DMS53 (cell line): ENCODE data around the gene HYKK.
"Not testable (repeated sequence)": the region's sequence is repeated elsewhere in the genome, so short reads cannot be mapped to it uniquely, and the experiment has no call there.

Source experiments
- DNase-seq: peaks from one replicate; lab custom pipeline; 2025; lab: John Stamatoyannopoulos, UW

HYKK gene, protein sequence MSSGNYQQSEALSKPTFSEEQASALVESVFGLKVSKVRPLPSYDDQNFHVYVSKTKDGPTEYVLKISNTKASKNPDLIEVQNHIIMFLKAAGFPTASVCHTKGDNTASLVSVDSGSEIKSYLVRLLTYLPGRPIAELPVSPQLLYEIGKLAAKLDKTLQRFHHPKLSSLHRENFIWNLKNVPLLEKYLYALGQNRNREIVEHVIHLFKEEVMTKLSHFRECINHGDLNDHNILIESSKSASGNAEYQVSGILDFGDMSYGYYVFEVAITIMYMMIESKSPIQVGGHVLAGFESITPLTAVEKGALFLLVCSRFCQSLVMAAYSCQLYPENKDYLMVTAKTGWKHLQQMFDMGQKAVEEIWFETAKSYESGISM

DNA sequence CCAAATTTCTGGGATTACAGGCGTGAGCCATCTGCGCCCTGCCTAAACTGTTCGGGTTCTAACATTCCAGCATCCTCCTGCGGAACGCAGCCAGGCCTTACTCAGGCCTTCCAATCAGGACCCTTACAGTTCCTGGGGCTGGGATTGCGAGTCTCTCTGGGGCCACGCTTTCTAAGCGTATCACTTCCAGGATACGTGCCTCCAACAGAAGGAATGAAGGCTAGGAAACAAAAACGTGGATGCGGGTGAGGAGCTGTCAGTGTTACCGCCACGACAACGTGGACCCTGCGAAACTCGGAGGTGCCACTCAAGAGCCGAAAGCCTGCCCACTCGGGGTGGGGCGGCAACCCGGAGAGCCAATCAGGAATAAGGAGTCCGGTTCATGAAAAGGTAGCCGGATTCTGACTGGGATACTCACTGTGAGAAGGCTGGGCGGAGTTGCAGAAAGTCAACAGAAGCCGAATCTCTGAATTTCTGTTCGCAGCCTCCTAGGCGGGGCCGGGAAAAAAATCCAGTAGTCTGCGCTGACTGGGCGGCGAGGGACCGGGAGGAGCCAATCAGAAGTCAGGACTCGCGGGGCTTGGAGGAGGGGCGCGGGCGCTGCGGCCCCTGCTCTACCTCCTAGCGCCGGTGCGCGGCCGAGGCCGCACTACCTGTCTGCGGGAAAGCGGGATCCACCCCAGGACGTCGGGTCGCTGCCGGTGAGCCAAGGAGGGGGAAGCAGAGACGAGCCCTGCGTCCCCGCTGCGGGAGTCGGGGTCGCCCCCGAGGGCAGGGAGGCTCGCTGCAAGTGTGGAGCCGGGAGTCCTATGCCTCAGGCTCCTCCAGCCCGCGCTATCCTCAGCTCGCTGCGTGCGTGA lies at the start of gene HYKK:
HYKK (plus strand) TSS at position 607 of the 860 bp plus-strand sequence. CDS start 5,512 bp downstream, outside the sequence.
- DNase-seq = peak; percentile 97

- DNase-seq = no peak
Observed at GRCh38 chr15:78460737-78461136, 46.6 kb upstream of the HYKK start.

DNA sequence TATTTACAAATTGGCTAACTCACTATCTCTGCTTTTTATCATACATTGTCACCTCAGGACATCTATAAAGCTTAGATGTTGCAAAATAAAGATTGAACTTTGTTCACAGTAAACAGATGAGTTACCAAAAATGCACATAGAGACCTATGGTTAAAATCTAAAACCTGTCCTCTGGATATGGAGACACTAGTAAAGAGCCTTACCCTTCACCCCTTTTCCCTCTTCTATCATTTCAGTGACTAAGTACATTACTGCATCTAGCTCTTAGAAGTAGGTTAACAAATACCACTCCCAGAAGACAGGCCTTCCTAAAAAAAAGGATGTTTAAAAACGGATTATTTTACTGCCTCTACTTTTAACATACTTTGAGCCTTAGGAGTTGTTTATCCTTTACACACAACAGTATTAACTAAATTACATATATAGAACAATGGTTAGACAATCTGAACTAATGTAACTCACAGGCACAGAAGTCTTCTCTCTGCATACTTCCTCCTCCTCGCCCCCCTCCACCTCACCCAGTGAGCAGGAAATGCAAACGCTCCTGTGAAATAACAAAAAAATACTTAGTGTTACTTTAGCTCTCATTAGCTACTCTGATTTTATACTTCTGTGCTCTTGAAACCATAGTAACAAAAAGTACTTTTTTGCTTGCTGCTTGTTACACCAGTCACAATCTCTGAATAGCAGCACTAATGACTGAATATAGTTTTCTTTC lies 46.0 kb upstream of the HYKK start:
- no peak for DNase-seq

GRCh38 chr15:78469031-78469430 lies 38.3 kb upstream of the HYKK start:
- no peak for DNase-seq

- DNase-seq = no peak
Observed at GRCh38 chr15:78477295-78477694, 30.1 kb upstream of the HYKK start.

GRCh38 chr15:78479650-78480049 lies 27.7 kb upstream of the HYKK start:
- no peak for DNase-seq

DNA sequence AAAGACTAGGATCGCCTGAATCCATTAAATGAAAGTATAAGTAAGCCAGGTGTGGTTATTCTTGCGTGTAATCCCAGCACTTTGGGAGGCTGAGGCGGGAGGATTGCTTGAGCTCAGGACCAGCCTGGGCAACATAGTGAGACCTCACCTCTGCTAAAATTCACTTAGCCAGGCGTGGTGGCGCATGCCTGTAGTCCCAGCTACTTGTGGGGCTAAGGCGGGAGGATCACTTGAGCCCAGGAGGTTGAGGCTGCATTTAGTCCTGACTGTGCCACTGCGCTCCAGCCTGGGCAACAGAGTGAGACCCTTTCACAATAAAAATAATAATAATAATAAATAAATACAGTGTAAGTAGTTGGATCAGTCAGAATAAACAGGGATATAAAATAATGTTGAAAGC lies 25.5 kb upstream of the HYKK start:
- no peak for DNase-seq

DNA sequence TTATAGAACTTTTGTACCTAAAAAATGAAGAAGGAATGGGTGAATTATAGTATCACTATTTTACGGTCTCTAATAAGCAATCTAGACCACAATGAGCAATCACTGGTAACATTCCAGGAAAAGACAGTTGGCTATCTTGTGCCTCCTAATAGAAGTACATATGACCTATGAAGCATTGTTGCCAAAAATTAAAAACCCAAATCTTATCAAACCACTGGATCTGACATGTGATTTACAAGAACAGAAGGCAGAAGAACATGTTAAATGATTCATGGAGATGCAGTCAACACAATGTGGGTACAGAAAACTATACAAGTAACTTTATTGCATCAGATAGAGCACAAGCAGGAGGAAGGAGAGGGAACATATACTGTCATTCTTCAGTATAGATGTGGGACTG lies 14.5 kb upstream of the HYKK start:
- no peak for DNase-seq

DNA sequence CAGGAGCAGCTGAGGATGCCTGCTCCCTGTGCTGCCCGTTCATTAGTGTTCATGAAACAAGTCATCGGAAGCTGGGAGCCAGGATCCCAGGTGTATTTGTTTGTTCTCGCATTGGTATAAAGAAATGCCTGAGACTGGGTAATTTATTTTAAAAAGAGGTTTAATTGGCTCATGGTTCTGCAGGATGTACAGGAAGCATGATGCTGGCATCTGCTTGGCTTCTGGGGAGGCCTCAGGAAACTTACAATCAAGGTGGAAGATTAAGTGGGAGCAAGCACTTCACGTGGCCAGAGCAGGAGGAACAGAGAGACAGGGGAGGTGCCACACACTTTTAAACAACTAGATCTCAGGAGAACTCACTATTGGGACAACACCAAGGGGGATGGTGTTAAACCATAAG lies 5.5 kb upstream of the HYKK start:
- no peak for DNase-seq

- no peak for DNase-seq
Observed at GRCh38 chr15:78502641-78503040, 4.7 kb upstream of the HYKK start.

DNA sequence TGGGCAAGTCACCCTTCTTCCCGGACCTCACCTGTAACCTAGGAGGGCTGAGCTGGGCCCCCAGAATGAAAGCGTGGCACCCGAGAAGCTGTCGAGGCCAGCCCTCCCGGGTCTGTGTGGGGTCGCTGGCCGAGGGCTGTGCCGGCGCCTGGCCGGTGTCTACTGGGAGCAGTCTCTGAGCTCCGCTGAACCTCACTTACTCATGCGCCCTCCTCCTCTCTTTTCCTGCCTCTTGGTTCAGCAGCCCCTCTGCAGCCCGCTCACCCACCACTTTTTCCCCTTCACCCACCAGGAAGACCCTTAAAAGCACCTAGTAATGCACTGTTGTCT lies 419 bp downstream of the HYKK start:
- no peak for DNase-seq

- DNase-seq = no peak
Observed at GRCh38 chr15:78508272-78508671, 895 bp downstream of the HYKK start.

DNA sequence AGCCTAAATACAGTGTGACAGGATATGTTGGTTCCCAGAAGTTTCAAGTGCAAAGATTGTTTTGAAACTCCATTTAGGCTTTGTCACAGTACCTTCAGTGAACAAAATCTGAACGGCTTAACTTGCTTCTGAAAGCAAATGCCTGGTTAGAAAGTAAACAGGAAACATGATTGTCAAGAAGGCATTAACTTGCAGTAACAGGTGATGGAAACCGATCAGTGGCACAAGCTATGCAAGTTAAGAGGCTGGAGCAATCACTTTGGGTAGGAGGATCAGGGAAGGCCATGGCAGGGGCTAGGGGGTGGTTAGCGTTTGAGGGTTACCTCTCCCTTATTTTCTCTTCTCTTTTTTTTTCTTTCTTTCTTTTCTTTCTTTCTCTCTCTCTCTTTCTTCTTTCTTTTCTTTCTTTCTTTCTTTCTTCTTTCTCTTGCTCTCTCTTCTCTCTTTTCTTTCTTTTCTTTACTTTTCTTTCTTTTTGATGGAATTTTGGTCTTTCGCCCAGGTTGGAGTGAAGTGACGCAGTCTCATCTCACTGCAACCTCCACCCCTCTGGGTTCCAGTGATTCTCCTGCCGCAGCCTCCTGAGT lies 2.4 kb downstream of the HYKK start:
- DNase-seq = peak; percentile 41

- not testable (repeated sequence) for DNase-seq
Observed at GRCh38 chr15:78520035-78520434, 12.7 kb downstream of the HYKK start.

- no peak for DNase-seq
Observed at GRCh38 chr15:78524230-78524629, 16.9 kb downstream of the HYKK start.

DNA sequence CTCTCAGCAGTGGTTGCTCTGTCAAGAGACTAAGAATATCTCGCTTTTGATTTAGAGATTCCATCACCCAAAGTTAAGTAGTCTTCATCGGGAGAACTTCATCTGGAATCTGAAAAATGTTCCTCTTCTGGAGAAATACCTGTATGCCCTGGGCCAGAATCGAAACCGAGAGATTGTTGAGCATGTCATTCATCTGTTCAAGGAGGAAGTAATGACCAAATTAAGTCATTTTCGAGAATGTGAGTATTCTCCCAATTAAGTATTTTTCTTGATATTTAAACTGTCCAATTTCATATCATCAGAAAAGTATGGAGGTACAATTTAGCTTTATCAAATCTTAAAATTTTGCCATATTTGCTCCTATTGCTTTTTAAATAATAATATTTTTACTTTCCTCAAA lies 19.9 kb downstream of the HYKK start:
- no peak for DNase-seq

DNA sequence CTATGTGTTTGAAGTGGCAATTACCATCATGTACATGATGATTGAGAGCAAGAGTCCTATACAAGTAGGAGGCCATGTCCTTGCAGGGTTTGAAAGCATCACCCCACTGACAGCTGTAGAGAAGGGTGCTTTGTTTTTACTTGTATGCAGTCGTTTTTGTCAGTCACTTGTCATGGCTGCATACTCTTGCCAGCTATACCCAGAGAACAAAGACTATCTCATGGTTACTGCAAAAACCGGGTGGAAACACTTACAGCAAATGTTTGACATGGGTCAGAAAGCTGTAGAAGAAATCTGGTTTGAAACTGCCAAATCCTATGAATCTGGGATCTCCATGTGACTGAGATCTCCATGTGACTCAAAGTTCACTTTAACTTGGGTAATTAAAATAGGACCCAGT lies 26.0 kb downstream of the HYKK start:
- DNase-seq = no peak

DNA sequence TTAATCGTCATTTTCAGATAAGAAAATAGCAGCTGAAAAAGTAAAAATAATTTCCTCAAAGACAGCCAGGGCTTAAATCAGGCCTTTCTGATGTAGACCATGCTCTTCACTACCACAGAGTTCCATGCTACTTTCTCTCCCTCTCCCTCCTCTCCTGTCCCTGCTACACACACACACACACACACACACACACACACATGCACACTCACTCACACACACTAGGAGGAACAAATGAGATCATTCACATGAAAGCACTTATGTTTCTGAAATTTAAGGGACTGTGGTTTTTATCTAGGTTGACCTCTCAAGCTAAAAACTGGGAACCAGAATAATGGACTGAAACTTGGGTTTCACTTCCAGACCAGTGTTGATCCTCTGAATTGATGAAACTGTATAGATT lies 28.8 kb downstream of the HYKK start:
- no peak for DNase-seq

GRCh38 chr15:78537266-78537905 lies 30.0 kb downstream of the HYKK start:
- no peak for DNase-seq

- no peak for DNase-seq
Observed at GRCh38 chr15:78538358-78538757, 31.0 kb downstream of the HYKK start.

DNA sequence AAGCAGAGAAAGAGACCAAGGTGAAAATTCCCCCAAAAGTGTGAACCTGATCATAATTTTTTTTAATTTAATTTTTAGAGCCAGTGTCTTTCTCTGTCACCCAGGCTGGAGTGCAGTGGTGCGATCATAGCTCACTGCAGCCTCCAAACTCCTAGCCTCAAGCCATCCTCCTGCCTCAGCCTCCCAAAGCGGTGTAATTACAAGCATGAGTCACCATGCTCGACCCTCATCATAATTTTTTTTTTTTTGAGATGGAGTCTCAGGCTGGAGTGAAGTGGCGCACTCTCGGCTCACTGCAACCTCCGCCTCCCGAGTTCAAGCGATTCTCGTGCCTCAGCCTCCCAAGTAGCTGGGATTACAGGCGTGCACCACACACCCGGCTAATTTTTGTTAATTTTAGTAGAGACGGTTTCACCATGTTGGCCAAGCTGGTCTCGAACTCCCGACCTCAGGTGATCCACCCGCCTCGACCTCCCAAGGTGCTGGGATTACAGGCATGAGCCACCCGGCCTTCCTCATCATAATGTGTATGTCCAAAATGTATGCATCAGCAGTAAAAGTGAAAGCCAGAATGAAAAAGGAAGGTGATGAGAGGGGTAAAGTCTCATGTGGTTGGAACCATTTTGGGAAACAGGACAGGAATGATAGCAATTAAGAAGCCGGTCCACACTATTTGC lies 32.2 kb downstream of the HYKK start:
- not testable (repeated sequence) for DNase-seq
